HepG2 (cell line): ENCODE results near the gene PPP1CB. TPM values are rescaled to one million over a fixed set of nuclear protein-coding genes. Genes with fewer than 3 reads are reported as not detected.

Source experiments
- ADNP ChIP-seq: sonication (generic); formaldehyde crosslinking; IDR thresholded peaks from 2 replicates; pipeline ENCODE4 v1.4.0; 2020; ENCODE audit warnings: missing genetic modification reagents
- ATF6 ChIP-seq: sonication (generic); formaldehyde crosslinking; conservative IDR thresholded peaks from 2 replicates; pipeline ENCODE4 v1.4.0; 2020; ENCODE audit warnings: missing genetic modification reagents
- CSRNP1 ChIP-seq: sonication (generic); formaldehyde crosslinking; IDR thresholded peaks from 2 replicates; pipeline ENCODE4 v1.8.1; 2023; ENCODE audit warnings: mild to moderate bottlenecking, missing genetic modification reagents
- ETS1 ChIP-seq: sonication (generic); formaldehyde crosslinking; IDR thresholded peaks from 2 replicates; pipeline ENCODE4 v1.4.0; 2020; ENCODE audit warnings: missing genetic modification reagents
- FIP1L1 ChIP-seq: fragments of 200-400 bp; formaldehyde crosslinking; IDR thresholded peaks from 2 replicates; pipeline ENCODE4 v1.6.1; 2018; ENCODE audit warnings: low read depth, mild to moderate bottlenecking, low read length, moderate library complexity, borderline replicate concordance; ENCODE audit not compliant: insufficient read depth
- FOXC1 ChIP-seq: sonication (generic); formaldehyde crosslinking; IDR thresholded peaks from 2 replicates; pipeline ENCODE4 v1.8.0; 2022; ENCODE audit warnings: mild to moderate bottlenecking, missing genetic modification reagents, borderline replicate concordance
- HMGXB4 ChIP-seq, 2 experiments: sonication (generic) in 1 of 2; formaldehyde crosslinking in 1 of 2; IDR thresholded peaks; 2 replicates each; pipeline versions ENCODE4 v1.4.0 to v1.6.1; 2018 to 2020; ENCODE audit warnings: missing genetic modification reagents in 2 of 2, borderline replicate concordance in 1 of 2, low read depth in 1 of 2, mild to moderate bottlenecking in 1 of 2, missing biosample characterization in 1 of 2
- KDM3A ChIP-seq: IDR thresholded peaks from 2 replicates; pipeline ENCODE4 v1.6.1; 2018; ENCODE audit warnings: low read depth, missing compliant biosample characterization
- MEIS2 ChIP-seq: sonication (generic); formaldehyde crosslinking; IDR thresholded peaks from 2 replicates; pipeline ENCODE4 v1.9.0; 2021; ENCODE audit warnings: mild to moderate bottlenecking, missing genetic modification reagents
- NPAS2 ChIP-seq: sonication (generic); formaldehyde crosslinking; IDR thresholded peaks from 2 replicates; pipeline ENCODE4 v1.8.0; 2022; ENCODE audit warnings: mild to moderate bottlenecking, missing genetic modification reagents, borderline replicate concordance
- PTBP1 ChIP-seq: fragments of 200-400 bp; formaldehyde crosslinking; IDR thresholded peaks from 2 replicates; pipeline ENCODE4 v1.6.1; 2018; ENCODE audit warnings: low read length, low read depth; ENCODE audit not compliant: poor library complexity, severe bottlenecking
- RNF219 ChIP-seq: sonication (generic); formaldehyde crosslinking; IDR thresholded peaks from 2 replicates; pipeline ENCODE4 v1.5.0; 2020; ENCODE audit warnings: mild to moderate bottlenecking, missing genetic modification reagents
- RXRB ChIP-seq: IDR thresholded peaks from 2 replicates; pipeline ENCODE4 v1.6.1; 2016; ENCODE audit warnings: borderline replicate concordance, missing genetic modification reagents, missing compliant biosample characterization
- SMAD3 ChIP-seq: sonication (generic); formaldehyde crosslinking; IDR thresholded peaks from 2 replicates; pipeline ENCODE4 v1.4.0; 2020; ENCODE audit warnings: missing genetic modification reagents
- THAP11 ChIP-seq: IDR thresholded peaks from 2 replicates; pipeline ENCODE4 v1.6.1; 2016; ENCODE audit warnings: missing biosample characterization, missing genetic modification reagents
- ZFP36 ChIP-seq: fragments of 150-350 bp; IDR thresholded peaks from 2 replicates; pipeline ENCODE4 v1.6.1; 2018; ENCODE audit warnings: borderline replicate concordance, low read length, low read depth; ENCODE audit not compliant: partially characterized antibody
- ZNF34 ChIP-seq: sonication (generic); formaldehyde crosslinking; IDR thresholded peaks from 2 replicates; pipeline ENCODE4 v1.4.0; 2020; ENCODE audit warnings: mild to moderate bottlenecking, missing genetic modification reagents, borderline replicate concordance
- ZNF775 ChIP-seq: sonication (generic); formaldehyde crosslinking; IDR thresholded peaks from 2 replicates; pipeline ENCODE4 v1.4.0; 2020; ENCODE audit warnings: missing genetic modification reagents, mild to moderate bottlenecking, moderate library complexity, borderline replicate concordance
- ZNF790 ChIP-seq: sonication (generic); formaldehyde crosslinking; IDR thresholded peaks from 2 replicates; pipeline ENCODE4 v1.8.0; 2022; ENCODE audit warnings: missing genetic modification reagents, mild to moderate bottlenecking, borderline replicate concordance
- polyA plus RNA-seq, 8 experiments: library from polyadenylated mRNA; depleted of rRNA in 3 of 8; stranded (reverse) in 7 of 8; unstranded in 1 of 8; fragments of >200 nt; fragmentation: Illumina TruSeq in 4 of 8; extraction: Trizol in 4 of 8; gene quantifications; 2 replicates each; pipeline versions ENCODE4 v1.2.1 to v1.2.3, GENCODE V29; 2011 to 2016; ENCODE audit warnings: low read depth in 4 of 8, missing spikeins in 1 of 8, mixed read lengths in 1 of 8; ENCODE audit not compliant: insufficient read depth in 1 of 8
- total RNA-seq, 5 experiments: library from RNA; depleted of rRNA; stranded (reverse); fragments of >200 nt; fragmentation: Illumina TruSeq; extraction: Trizol; gene quantifications; 2 replicates each; pipeline ENCODE4 v1.2.3, GENCODE V29; 2016; ENCODE audit warnings: low read depth in 1 of 5

The PPP1CB gene
- total and polyA plus RNA-seq, 2 of the 13 experiments (the other 11 are each of a cell fraction or from before 2014, with no cell fraction given) = 46.9 to 109 TPM

- TF ChIP-seq FOXC1 (CRISPR knock-in tag) (peak; percentile 86), SMAD3 (peak; percentile 90), ATF6 (CRISPR knock-in tag) (peak; percentile 50), PTBP1 (no peak), ZFP36 (no peak), ZNF34 (CRISPR knock-in tag) (no peak), FIP1L1 (no peak), MEIS2 (CRISPR knock-in tag) (peak; percentile 87), CSRNP1 (CRISPR knock-in tag) (peak; percentile 82), RNF219 (CRISPR knock-in tag) (no peak; the same call in 1 of the 2 replicates), RXRB (CRISPR knock-in tag) (peak; percentile 64), ZNF775 (no peak), ETS1 (peak; percentile 78; the same call in 1 of the 2 replicates), KDM3A (CRISPR knock-in tag) (peak; percentile 48; the same call in 1 of the 2 replicates), ZNF790 (peak; percentile 88; the same call in 1 of the 2 replicates), NPAS2 (CRISPR knock-in tag) (no peak), THAP11 (peak; percentile 86), HMGXB4 (CRISPR knock-in tag; IDR thresholded peaks at IDR 0.05; ENCODE audit: borderline replicate concordance in 1 of 2, low read depth in 1 of 2) (peak; percentile 88 to 90; a peak in 3 of 4 replicates), ADNP (CRISPR knock-in tag) (no peak)
Measured at GRCh38 chr2:28751252-28751955, at the start of gene PPP1CB (continued).
